Smooth muscle cell (in vitro differentiated cells): Measurements from ENCODE around the gene NEUROD1. TPM values are rescaled to one million over a fixed set of nuclear protein-coding genes. Genes with fewer than 3 reads are reported as not detected.

Experiments used
- DNase-seq: peaks from one replicate; lab custom pipeline; 2025; ENCODE audit not compliant: unreplicated experiment; lab: John Stamatoyannopoulos, UW
- H2AFZ ChIP-seq: fragments of 200-600 bp; sonication (generic); 2 replicates; pipeline ENCODE4 v1.6.0; 2016; ENCODE audit warnings: antibody characterized with exemption, low read depth, mild to moderate bottlenecking
- H3F3A ChIP-seq: fragments of 200-600 bp; sonication (generic); 2 replicates; pipeline ENCODE4 v1.6.0; 2017; ENCODE audit warnings: antibody characterized with exemption, low read depth
- H3K27ac ChIP-seq: fragments of 200-600 bp; sonication (generic); 2 replicates; pipeline ENCODE4 v1.5.1; 2016; ENCODE audit warnings: low read depth, mild to moderate bottlenecking
- H3K27me3 ChIP-seq: fragments of 200-600 bp; sonication (generic); 2 replicates; pipeline ENCODE4 v1.6.1; 2016; ENCODE audit warnings: low read depth, mild to moderate bottlenecking
- H3K36me3 ChIP-seq: fragments of 200-600 bp; sonication (generic); 2 replicates; pipeline ENCODE4 v1.5.1; 2016; ENCODE audit warnings: low read depth
- H3K4me1 ChIP-seq: fragments of 200-600 bp; sonication (generic); 2 replicates; pipeline ENCODE4 v1.5.1; 2016; ENCODE audit warnings: low read depth
- H3K4me2 ChIP-seq: fragments of 200-600 bp; sonication (generic); 2 replicates; pipeline ENCODE4 v1.6.0; 2016; ENCODE audit warnings: mild to moderate bottlenecking
- H3K4me3 ChIP-seq: fragments of 200-600 bp; sonication (generic); 2 replicates; pipeline ENCODE4 v1.5.1; 2016; ENCODE audit warnings: mild to moderate bottlenecking
- H3K79me2 ChIP-seq: fragments of 200-600 bp; sonication (generic); 2 replicates; pipeline ENCODE4 v1.6.0; 2016; ENCODE audit warnings: low read depth, mild to moderate bottlenecking
- H3K9ac ChIP-seq: fragments of 200-600 bp; sonication (generic); 2 replicates; pipeline ENCODE4 v1.6.0; 2016; ENCODE audit warnings: low read depth
- H3K9me3 ChIP-seq: fragments of 200-600 bp; sonication (generic); replicated peaks from 2 replicates; pipeline ENCODE4 v1.5.1; 2016; ENCODE audit warnings: low read depth
- H4K20me1 ChIP-seq: fragments of 200-600 bp; sonication (generic); 2 replicates; pipeline ENCODE4 v1.6.0; 2016; ENCODE audit warnings: low read depth
- CTCF ChIP-seq: fragments of 200-600 bp; sonication (generic); IDR thresholded peaks from 2 replicates; pipeline ENCODE4 v1.5.1; 2017; ENCODE audit warnings: borderline replicate concordance, mild to moderate bottlenecking, antibody characterized with exemption; ENCODE audit not compliant: insufficient read depth, poor library complexity, severe bottlenecking
- WGBS: methylation state at CpG from one replicate; pipeline ENCODE4 v1.1.7; 2016; ENCODE audit warnings: low lambda C conversion rate; 5-methylcytosine and 5-hydroxymethylcytosine counted together
- polyA plus RNA-seq: library from polyadenylated mRNA; unstranded; fragments of >200 nt; fragmentation: Nextera tagmentation; extraction: Ambion mirVana; gene quantifications from 2 replicates; pipeline ENCODE4 v1.2.1, GENCODE V29; 2016
- total RNA-seq: library from RNA; depleted of rRNA; stranded (reverse); fragments of >200 nt; gene quantifications from 2 replicates; pipeline ENCODE4 v1.2.3, GENCODE V29; 2014

The NEUROD1 gene
- total and polyA plus RNA-seq, 2 experiments from 2014 or later: not detected

DNA sequence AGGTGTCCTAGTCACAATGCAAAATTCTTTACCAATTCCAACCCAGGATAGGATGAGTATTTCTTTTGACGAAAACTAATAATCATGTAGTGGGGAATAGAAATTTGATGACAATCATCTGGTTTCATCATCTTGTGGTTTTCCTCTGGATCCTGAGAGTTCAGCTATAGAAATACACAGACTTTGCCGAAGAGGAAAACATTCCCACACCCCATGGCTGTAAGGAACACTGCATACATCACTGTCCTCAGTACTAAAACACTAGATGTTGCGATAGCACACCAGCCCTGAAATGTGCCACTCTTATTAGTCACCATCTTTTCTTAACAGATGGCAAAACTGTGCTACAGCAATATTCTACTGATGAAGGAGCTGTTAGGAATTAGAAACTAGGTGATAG, 52.8 kb downstream of the NEUROD1 start:
- no peak overlapping the region for H3K4me3 ChIP-seq
- no peak overlapping the region for H3K4me2 ChIP-seq
- no peak for TF ChIP-seq CTCF
- H3K9me3 ChIP-seq: no peaks in the 10 kb centered on the region
- H3K27ac ChIP-seq: no peak overlapping the region
- WGBS: 65% methylated on average over 3 of the region's 3 CpGs
- H3K9ac ChIP-seq: no peak overlapping the region
- no peaks in the 10 kb centered on the region for H3K36me3 ChIP-seq
- no peaks in the 10 kb centered on the region for H3K27me3 ChIP-seq
- H2AFZ ChIP-seq: no peak overlapping the region
- no peaks in the 10 kb centered on the region for H3F3A ChIP-seq
- no peaks in the 10 kb centered on the region for H3K79me2 ChIP-seq
- H3K4me1 ChIP-seq: no peaks in the 10 kb centered on the region
- no peaks in the 10 kb centered on the region for H4K20me1 ChIP-seq
- DNase-seq: no peak

- Histone ChIP-seq H3K36me3 (no peaks in the 10 kb centered on the region), H3K4me3 (no peak overlapping the region), H2AFZ (no peak overlapping the region), H3F3A (no peaks in the 10 kb centered on the region), H3K27me3 (no peaks in the 10 kb centered on the region), H3K9ac (no peak overlapping the region), H3K4me1 (no peaks in the 10 kb centered on the region), H3K9me3 (no peaks in the 10 kb centered on the region), H3K27ac (no peak overlapping the region), H3K79me2 (no peaks in the 10 kb centered on the region), H3K4me2 (no peak overlapping the region), H4K20me1 (no peaks in the 10 kb centered on the region)
- no peak for TF ChIP-seq CTCF
- no peak for DNase-seq
Observed at GRCh38 chr2:181626671-181627070, 53.6 kb downstream of the NEUROD1 start.

Other genes with a start within 250 kb of the NEUROD1 start
- 16.3 and 20.0 TPM in 2 replicates for gene ITGA4, start 223.1 kb downstream of the NEUROD1 start, total RNA-seq
- gene ITGA4, start 223.1 kb downstream of the NEUROD1 start, polyA plus RNA-seq: 5.4 and 7.1 TPM in 2 replicates
- not detected in 2 replicates for gene CERKL, start 23.4 kb downstream of the NEUROD1 start, total RNA-seq
- gene CERKL, start 23.4 kb downstream of the NEUROD1 start, polyA plus RNA-seq: 1.4 and 1.8 TPM in 2 replicates
- gene ITPRID2, start 211.2 kb upstream of the NEUROD1 start, total RNA-seq: 261 and 556 TPM in 2 replicates
- 28.2 and 72.2 TPM in 2 replicates for gene ITPRID2, start 211.2 kb upstream of the NEUROD1 start, polyA plus RNA-seq